GM12892 (cell line): Measurements from ENCODE around the gene RFFL.
A peak's percentile ranks its signal among the peaks of the same experiment; 100 is the strongest.

Experiments used
- DNase-seq: peaks from one replicate; pipeline ENCODE4 v3.0.0; 2011; ENCODE audit not compliant: insufficient read length
- FAIRE-seq: peaks from 2 replicates; lab custom pipeline; 2011; peaks lifted over from hg19 to GRCh38; lab: Jason Lieb, UNC
- POLR2A ChIP-seq: IDR thresholded peaks from 2 replicates; pipeline ENCODE4 v1.6.1; 2011; ENCODE audit warnings: low read depth, low read length, control low read depth
- POLR2AphosphoS5 ChIP-seq: IDR thresholded peaks from 2 replicates; pipeline ENCODE4 v1.6.1; 2011; ENCODE audit warnings: low read depth, low read length, control low read depth
- TAF1 ChIP-seq: IDR thresholded peaks from 2 replicates; pipeline ENCODE4 v1.6.1; 2011; ENCODE audit warnings: low read depth, mild to moderate bottlenecking, control low read depth, low read length, borderline replicate concordance

The RFFL gene

GRCh38 chr17:35079547-35080423 lies 16.3 kb upstream of the RFFL start:
- FAIRE-seq = peak; percentile 60
- no peak for DNase-seq
- no peak for TF ChIP-seq POLR2AphosphoS5
- no peak for TF ChIP-seq TAF1
- TF ChIP-seq POLR2A = no peak

GRCh38 chr17:35076874-35077273 lies 13.4 kb upstream of the RFFL start:
- TF ChIP-seq TAF1 (no peak), POLR2AphosphoS5 (no peak), POLR2A (no peak)
- no peak for DNase-seq
- no peak for FAIRE-seq

GRCh38 chr17:35074711-35075707 lies 11.5 kb upstream of the RFFL start:
- no peak for DNase-seq
- no peak for FAIRE-seq
- TF ChIP-seq POLR2A = no peak
- no peak for TF ChIP-seq TAF1
- no peak for TF ChIP-seq POLR2AphosphoS5

GRCh38 chr17:35073991-35074627 lies 10.6 kb upstream of the RFFL start:
- FAIRE-seq (no peak), DNase-seq (no peak)
- TF ChIP-seq POLR2AphosphoS5 (no peak), POLR2A (no peak), TAF1 (no peak)

- DNase-seq = no peak
- TF ChIP-seq TAF1 (no peak), POLR2A (no peak), POLR2AphosphoS5 (no peak)
- FAIRE-seq = peak; percentile 84
Measured at GRCh38 chr17:35073183-35073790, 9.8 kb upstream of the RFFL start.

GRCh38 chr17:35069311-35069710 lies 5.8 kb upstream of the RFFL start:
- TF ChIP-seq POLR2A (no peak), POLR2AphosphoS5 (no peak), TAF1 (no peak)
- DNase-seq = no peak
- peak; percentile 67 for FAIRE-seq

- TF ChIP-seq POLR2A = no peak
- no peak for TF ChIP-seq POLR2AphosphoS5
- TF ChIP-seq TAF1 = no peak
- no peak for DNase-seq
- FAIRE-seq = peak; percentile 36
Measured at GRCh38 chr17:35068249-35068648, 4.7 kb upstream of the RFFL start.

- DNase-seq (no peak), FAIRE-seq (no peak)
- TF ChIP-seq TAF1 = no peak
- TF ChIP-seq POLR2AphosphoS5 = no peak
- TF ChIP-seq POLR2A = no peak
Measured at GRCh38 chr17:35065880-35066279, 2.4 kb upstream of the RFFL start.

GRCh38 chr17:35064516-35065215 lies 1.2 kb upstream of the RFFL start:
- FAIRE-seq (no peak), DNase-seq (no peak)
- TF ChIP-seq POLR2A (no peak), POLR2AphosphoS5 (no peak), TAF1 (no peak)

GRCh38 chr17:35062308-35062707 lies 1.2 kb downstream of the RFFL start:
- DNase-seq (no peak), FAIRE-seq (no peak)
- no peak for TF ChIP-seq POLR2A
- no peak for TF ChIP-seq POLR2AphosphoS5
- TF ChIP-seq TAF1 = no peak
